Astrocyte of the spinal cord (primary cell): ENCODE measurements around the gene PF4V1.
A peak's percentile ranks its signal among the peaks of the same experiment; 100 is the strongest.

ENCODE experiments used
- DNase-seq: peaks from one replicate; pipeline ENCODE4 v3.0.0; 2011; ENCODE audit warnings: low read depth, low spot score
- H3K4me3 ChIP-seq: 2 replicates; pipeline ENCODE4 v1.5.1; 2011; ENCODE audit warnings: low read depth, mild to moderate bottlenecking, low read length, moderate library complexity
- CTCF ChIP-seq: IDR thresholded peaks from 2 replicates; pipeline ENCODE4 v1.5.1; 2012; ENCODE audit warnings: low read depth, mild to moderate bottlenecking, low read length, inconsistent platforms
- in situ Hi-C: cut with HindIII; loops from 2 replicates; pipeline ENCODE4 v1.10.0; 2017; ENCODE audit warnings: low sequenced_read_pairs

The PF4V1 gene

GRCh38 chr4:73836373-73837279, 16.5 kb upstream of the PF4V1 start, which contains the start of gene CXCL6:
Gene CXCL6 (plus strand): TSS chr4:73836678. CDS start chr4:73836751, 73 bp downstream.
- DNase-seq, result peak; percentile 38
- in situ Hi-C loops, result no loop called here
- no peak for TF ChIP-seq CTCF
- H3K4me3 ChIP-seq, result peak within 1 kb of the TSS; percentile 42

GRCh38 chr4:73839071-73839470, 14.0 kb upstream of the PF4V1 start:
- DNase-seq, result no peak
- in situ Hi-C loops, result no loop called here
- TF ChIP-seq CTCF, result no peak
- H3K4me3 ChIP-seq, result no peak overlapping the region

- DNase-seq, result no peak
- no peak overlapping the region for H3K4me3 ChIP-seq
- in situ Hi-C loops, result no loop called here
- TF ChIP-seq CTCF, result no peak
Observed at GRCh38 chr4:73839715-73840114, 13.4 kb upstream of the PF4V1 start.

- TF ChIP-seq CTCF, result no peak
- in situ Hi-C loops, result no loop called here
- no peak for DNase-seq
- no peak overlapping the region for H3K4me3 ChIP-seq
Observed at GRCh38 chr4:73841243-73841925, 11.7 kb upstream of the PF4V1 start.

GRCh38 chr4:73842696-73843095, 10.4 kb upstream of the PF4V1 start:
- in situ Hi-C loops, result no loop called here
- no peak overlapping the region for H3K4me3 ChIP-seq
- no peak for TF ChIP-seq CTCF
- DNase-seq, result no peak

GRCh38 chr4:73843369-73843768, 9.7 kb upstream of the PF4V1 start:
- TF ChIP-seq CTCF, result no peak
- no peak overlapping the region for H3K4me3 ChIP-seq
- in situ Hi-C loops, result no loop called here
- no peak for DNase-seq
